K562 (cell line): ENCODE results near the gene AKT3. TPM values are rescaled to one million over a fixed set of nuclear protein-coding genes. Genes with fewer than 3 reads are reported as not detected.

Experiments used
- ATAC-seq: fragments of 200-7000 bp; cut with Tn5 transposase; 3 replicates; pipeline ENCODE4 v1.9.1; 2020; ENCODE audit warnings: moderate library complexity
- BruUV-seq: library from RNA; stranded (reverse); fragments of 400-500 nt; replicated peaks from 2 replicates; lab custom pipeline; 2021; lab: Mats Ljungman, UMichigan
- CTCF ChIA-PET: fragments of 300-600 bp; formaldehyde crosslinking; extraction: SDS; loops from one replicate; lab custom pipeline; 2021; ENCODE audit warnings: low intra/inter-chr PET ratio; lab: Yijun Ruan, JAX
- POLR2A ChIA-PET: fragments of 300-600, 350-650 bp; sonication (Branson Sonifier 250); formaldehyde crosslinking; extraction: SDS; loops from one replicate; lab custom pipeline; 2021; ENCODE audit warnings: antibody characterized with exemption, inconsistent platforms; lab: Yijun Ruan, JAX
- DNase-seq, 4 experiments: peaks; one replicate each; pipeline versions ENCODE4 v3.0.0 to v3.0.0-alpha.2; 2011 to 2018; ENCODE audit warnings: low spot score in 3 of 4, mixed read lengths in 3 of 4; ENCODE audit errors: extremely low read depth in 1 of 4
- FAIRE-seq: peaks from 2 replicates; lab custom pipeline; 2011; peaks lifted over from hg19 to GRCh38; lab: Jason Lieb, UNC
- H2AFZ ChIP-seq: 2 replicates; pipeline ENCODE4 v1.6.0; 2011; ENCODE audit warnings: low read depth, low read length, control low read depth, inconsistent platforms
- H3K27ac ChIP-seq: fragments of 200-600 bp; 3 replicates; pipeline ENCODE4 v1.8.0; 2011; ENCODE audit warnings: low read depth, mild to moderate bottlenecking, control low read depth, inconsistent platforms, low read length, moderate library complexity, mixed read lengths; ENCODE audit errors: extremely low read depth
- H3K27me3 ChIP-seq, 2 experiments: fragments of 300-600 bp in 1 of 2; 2 replicates in 1 of 2; 3 replicates in 1 of 2; pipeline versions ENCODE4 v1.6.0 to v1.8.0; 2011; ENCODE audit warnings: inconsistent platforms in 2 of 2, low read length in 2 of 2, mild to moderate bottlenecking in 1 of 2, mixed read lengths in 1 of 2, moderate library complexity in 1 of 2; ENCODE audit not compliant: control insufficient read depth in 2 of 2, insufficient read depth in 2 of 2
- H3K36me3 ChIP-seq: fragments of 300-600 bp; 3 replicates; pipeline ENCODE4 v1.8.0; 2011; ENCODE audit warnings: mild to moderate bottlenecking, low read length, inconsistent platforms; ENCODE audit not compliant: control insufficient read depth, insufficient read depth
- H3K4me1 ChIP-seq, 2 experiments: fragments of 200-600 bp in 1 of 2; replicated peaks in 1 of 2; 2 replicates in 1 of 2; 3 replicates in 1 of 2; pipeline versions ENCODE4 v1.5.1 to v1.8.0; 2011; ENCODE audit warnings: inconsistent platforms in 2 of 2, low read length in 2 of 2, mild to moderate bottlenecking in 1 of 2, mixed read lengths in 1 of 2, moderate library complexity in 1 of 2; ENCODE audit not compliant: control insufficient read depth in 2 of 2, insufficient read depth in 2 of 2
- H3K4me2 ChIP-seq: 2 replicates; pipeline ENCODE4 v1.6.1; 2011; ENCODE audit warnings: low read length, control low read depth, inconsistent platforms, mixed read lengths; ENCODE audit not compliant: insufficient read depth
- H3K4me3 ChIP-seq: fragments of 200-600 bp; sonication (generic), shearing (Covaris generic); 2 replicates; pipeline ENCODE4 v1.5.1; 2016; ENCODE audit warnings: control low read depth, inconsistent platforms
- H3K79me2 ChIP-seq: fragments of 200-600 bp; 3 replicates; pipeline ENCODE4 v1.8.0; 2011; ENCODE audit warnings: low read length, inconsistent platforms; ENCODE audit not compliant: control insufficient read depth, insufficient read depth
- H3K9ac ChIP-seq, 2 experiments: 2 replicates each; pipeline versions ENCODE4 v1.6.0 to v1.6.1; 2011; ENCODE audit warnings: low read depth in 2 of 2, low read length in 2 of 2, control low read depth in 1 of 2, inconsistent platforms in 1 of 2, mild to moderate bottlenecking in 1 of 2, mixed read lengths in 1 of 2; ENCODE audit not compliant: insufficient read depth in 1 of 2
- H3K9me1 ChIP-seq: one replicate; pipeline ENCODE4 v1.6.0; 2011; ENCODE audit warnings: inconsistent platforms, mild to moderate bottlenecking, low read length, moderate library complexity; ENCODE audit not compliant: control insufficient read depth, insufficient read depth
- H3K9me3 ChIP-seq: replicated peaks from 2 replicates; pipeline ENCODE4 v1.5.1; 2011; ENCODE audit warnings: low read depth, low read length, inconsistent platforms; ENCODE audit not compliant: control insufficient read depth, insufficient read depth
- H4K20me1 ChIP-seq: replicated peaks from 2 replicates; pipeline ENCODE4 v1.6.1; 2011; ENCODE audit warnings: low read length, inconsistent platforms, mixed read lengths; ENCODE audit not compliant: control insufficient read depth, insufficient read depth
- BDP1 ChIP-seq: IDR thresholded peaks from 3 replicates; pipeline ENCODE4 v1.6.1; 2011; ENCODE audit not compliant: insufficient read length, insufficient read depth
- CHD4 ChIP-seq: fragments of 200-600 bp; sonication (generic); IDR thresholded peaks from 3 replicates; pipeline ENCODE4 v1.6.1; 2012; ENCODE audit warnings: low read depth, mild to moderate bottlenecking, mixed read lengths, low read length, inconsistent platforms; ENCODE audit not compliant: insufficient read depth, insufficient replicate concordance, poor library complexity, severe bottlenecking
- COPS2 ChIP-seq: fragments of 450-650 bp; conservative IDR thresholded peaks from 2 replicates; pipeline ENCODE4 v1.6.1; 2016; ENCODE audit warnings: mild to moderate bottlenecking, moderate library complexity
- CREBBP ChIP-seq: IDR thresholded peaks from one replicate; pipeline ENCODE4 v1.6.1; 2012; ENCODE audit warnings: low read depth, mild to moderate bottlenecking, control low read depth, inconsistent platforms, low read length
- ELK1 ChIP-seq: sonication (generic); formaldehyde crosslinking; IDR thresholded peaks from 2 replicates; pipeline ENCODE4 v1.8.1; 2022; ENCODE audit warnings: missing genetic modification reagents
- FOS ChIP-seq: IDR thresholded peaks from 3 replicates; pipeline ENCODE4 v1.6.1; 2011; ENCODE audit not compliant: insufficient read length; ENCODE audit errors: extremely low read depth
- HDAC6 ChIP-seq: IDR thresholded peaks from 2 replicates; pipeline ENCODE4 v1.6.1; 2012; ENCODE audit warnings: low read depth, mild to moderate bottlenecking, control low read depth, inconsistent platforms, low read length, moderate library complexity
- NFE2L1 ChIP-seq: fragments of 450-650 bp; IDR thresholded peaks from 2 replicates; pipeline ENCODE4 v1.6.1; 2016; ENCODE audit warnings: missing genetic modification characterization, low read depth, mild to moderate bottlenecking, missing compliant biosample characterization, moderate library complexity, borderline replicate concordance
- NUFIP1 ChIP-seq: fragments of 450-650 bp; IDR thresholded peaks from 2 replicates; pipeline ENCODE4 v1.6.1; 2018; ENCODE audit not compliant: partially characterized antibody
- PKNOX1 ChIP-seq: fragments of 450-650 bp; IDR thresholded peaks from 2 replicates; pipeline ENCODE4 v1.6.1; 2016
- PTBP1 ChIP-seq: fragments of 200-400 bp; formaldehyde crosslinking; IDR thresholded peaks from 2 replicates; pipeline ENCODE4 v1.6.1; 2017; ENCODE audit warnings: low read depth, low read length
- SMAD4 ChIP-seq: fragments of 250-450 bp; sonication (Bioruptor Pico); conservative IDR thresholded peaks from 2 replicates; pipeline ENCODE4 v1.8.0; 2021; ENCODE audit warnings: inconsistent platforms, mild to moderate bottlenecking, moderate library complexity
- SNRNP70 ChIP-seq: fragments of 200-400 bp; formaldehyde crosslinking; optimal IDR thresholded peaks from 2 replicates; pipeline ENCODE3; 2017; ENCODE audit warnings: low read depth, low read length
- SRSF3 ChIP-seq: fragments of 200-400 bp; formaldehyde crosslinking; IDR thresholded peaks from 2 replicates; pipeline ENCODE4 v1.6.1; 2016; ENCODE audit warnings: mild to moderate bottlenecking, low read length, moderate library complexity; ENCODE audit not compliant: insufficient read depth
- STAT5A ChIP-seq: IDR thresholded peaks from 2 replicates; pipeline ENCODE4 v1.6.1; 2012; ENCODE audit warnings: low read length, inconsistent platforms, borderline replicate concordance
- ZKSCAN3 ChIP-seq: fragments of 250-450 bp; sonication (Bioruptor Pico); IDR thresholded peaks from 2 replicates; pipeline ENCODE4 v1.4.0; 2020
- ZKSCAN8 ChIP-seq: fragments of 200-800 bp; sonication (Bioruptor generic); IDR thresholded peaks from 2 replicates; pipeline ENCODE4 v1.6.1; 2016; ENCODE audit warnings: missing genetic modification characterization, missing compliant biosample characterization
- ZNF561 ChIP-seq: fragments of 450-650 bp; formaldehyde crosslinking; conservative IDR thresholded peaks from 2 replicates; pipeline ENCODE4 v1.4.0; 2020; ENCODE audit warnings: mild to moderate bottlenecking, moderate library complexity
- ZNF780A ChIP-seq: fragments of 250-450 bp; sonication (Bioruptor Pico); IDR thresholded peaks from 2 replicates; pipeline ENCODE4 v1.5.0; 2021; ENCODE audit warnings: mild to moderate bottlenecking
- WGBS: fragments of 100-300 bp; shearing (Covaris generic); methylation state at CpG from one replicate; pipeline ENCODE4 v1.1.6; 2016; ENCODE audit warnings: low coverage, mixed read lengths; ENCODE audit not compliant: insufficient coverage; ENCODE audit errors: missing lambda C conversion rate; 5-methylcytosine and 5-hydroxymethylcytosine counted together
- in situ Hi-C: fragments of 300-500 bp; cut with MboI; formaldehyde crosslinking; loops from 4 replicates; pipeline ENCODE4 v1.15.0; 2018; ENCODE audit warnings: inconsistent platforms, mixed read lengths
- intact Hi-C: fragments of 100-400 bp; cut with micrococcal nuclease; formaldehyde crosslinking; loops from 2 replicates; pipeline ENCODE4 v1.14.2; 2022
- polyA plus RNA-seq, 8 experiments: library from polyadenylated mRNA; depleted of rRNA in 4 of 8; stranded (reverse) in 5 of 8; unstranded in 3 of 8; fragments of >200 nt; fragmentation: Nextera tagmentation in 2 of 8; fragmentation: Illumina TruSeq in 1 of 8; extraction: Ambion mirVana in 2 of 8; extraction: Trizol in 1 of 8; gene quantifications; 2 replicates each; pipeline versions ENCODE4 v1.2.1 to v1.2.3, GENCODE V29; 2011 to 2014; ENCODE audit warnings: inconsistent platforms in 1 of 8, missing spikeins in 1 of 8
- total RNA-seq, 7 experiments: library from RNA; depleted of rRNA in 6 of 7; stranded (reverse); fragments of >200 nt in 6 of 7; fragmentation: Illumina TruSeq in 2 of 7; extraction: Trizol in 2 of 7; gene quantifications; 2 replicates each; pipeline versions ENCODE4 v1.2.1 to v1.2.3, GENCODE V29; 2011 to 2021; ENCODE audit warnings: low replicate concordance in 1 of 7
- TF ChIP-seq, protein P1 (sequence below): fragments of 450-650 bp; IDR thresholded peaks from 2 replicates; pipeline ENCODE4 v1.6.1; 2017; ENCODE audit warnings: antibody characterized with exemption

Gene AKT3
- total and polyA plus RNA-seq, 9 of the 15 experiments (the other 6 are each of a cell fraction or from before 2014, with no cell fraction given) = 0.04 to 0.54 (median 0.18) TPM; not detected in 1

DNA sequence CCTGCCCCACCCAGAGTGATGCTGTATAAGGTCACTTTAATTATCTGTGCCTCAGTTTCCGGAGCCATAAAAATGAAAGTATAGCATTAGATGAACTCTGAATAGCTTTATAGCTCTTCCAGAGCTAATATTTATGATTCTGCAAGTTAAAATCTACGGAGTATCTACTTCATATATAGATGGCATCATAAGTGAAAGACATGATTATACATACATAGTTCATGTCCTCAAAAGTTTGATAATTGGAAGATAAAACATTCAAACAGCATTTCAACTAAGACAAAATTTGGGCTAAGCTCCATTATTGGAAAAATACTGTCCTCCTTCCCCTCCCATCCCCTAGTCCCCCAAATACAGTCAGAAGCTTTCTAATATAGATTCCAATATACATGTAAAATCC, 4.2 kb downstream of the AKT3 start (continued):
- TF ChIP-seq, protein P1, sequence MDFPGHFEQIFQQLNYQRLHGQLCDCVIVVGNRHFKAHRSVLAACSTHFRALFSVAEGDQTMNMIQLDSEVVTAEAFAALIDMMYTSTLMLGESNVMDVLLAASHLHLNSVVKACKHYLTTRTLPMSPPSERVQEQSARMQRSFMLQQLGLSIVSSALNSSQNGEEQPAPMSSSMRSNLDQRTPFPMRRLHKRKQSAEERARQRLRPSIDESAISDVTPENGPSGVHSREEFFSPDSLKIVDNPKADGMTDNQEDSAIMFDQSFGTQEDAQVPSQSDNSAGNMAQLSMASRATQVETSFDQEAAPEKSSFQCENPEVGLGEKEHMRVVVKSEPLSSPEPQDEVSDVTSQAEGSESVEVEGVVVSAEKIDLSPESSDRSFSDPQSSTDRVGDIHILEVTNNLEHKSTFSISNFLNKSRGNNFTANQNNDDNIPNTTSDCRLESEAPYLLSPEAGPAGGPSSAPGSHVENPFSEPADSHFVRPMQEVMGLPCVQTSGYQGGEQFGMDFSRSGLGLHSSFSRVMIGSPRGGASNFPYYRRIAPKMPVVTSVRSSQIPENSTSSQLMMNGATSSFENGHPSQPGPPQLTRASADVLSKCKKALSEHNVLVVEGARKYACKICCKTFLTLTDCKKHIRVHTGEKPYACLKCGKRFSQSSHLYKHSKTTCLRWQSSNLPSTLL = no peak
- TF ChIP-seq ZNF561 (CRISPR knock-in tag) = no peak
- no peak for TF ChIP-seq CREBBP
- no peak for TF ChIP-seq NFE2L1 (tag)
- no peak for TF ChIP-seq ZKSCAN8 (CRISPR knock-in tag)
- no peak for TF ChIP-seq NUFIP1
- no peak for TF ChIP-seq BDP1
- TF ChIP-seq ZNF780A (CRISPR knock-in tag) = no peak

DNA sequence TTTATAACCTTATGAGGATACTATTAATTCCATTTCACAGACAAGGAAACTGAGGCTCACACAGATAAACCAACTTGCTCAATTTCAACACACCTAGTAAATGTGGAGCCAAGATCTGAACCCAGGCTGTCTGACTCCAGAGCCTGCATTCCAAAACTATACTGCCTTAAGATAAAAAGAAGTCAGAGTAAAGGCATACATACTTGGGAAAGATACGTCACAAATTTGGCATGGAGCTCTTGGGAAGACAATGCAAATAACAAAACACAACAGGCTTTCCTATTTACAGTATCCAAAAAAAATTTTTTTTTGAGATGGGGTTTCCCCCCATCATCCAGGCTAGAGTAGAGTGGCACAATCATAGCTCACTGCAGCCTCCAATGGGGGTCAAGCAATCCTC, 5.9 kb downstream of the AKT3 start:
- no TSS peak for BruUV-seq
- H3K79me2 ChIP-seq = no peaks in the 10 kb centered on the region
- no peak overlapping the region for H3K9ac ChIP-seq
- peaks cover 4 to 6% of the 10 kb centered on the region in 2 experiments; a peak in 3 of 5 replicates for H3K27me3 ChIP-seq
- H3K4me1 ChIP-seq = peaks cover 0 to 4% of the 10 kb centered on the region in 2 experiments; a peak in 1 of 5 replicates
- H4K20me1 ChIP-seq = no peaks in the 10 kb centered on the region
- FAIRE-seq = no peak
- no peaks in the 10 kb centered on the region for H3K36me3 ChIP-seq
- intact Hi-C loops = no loop called here
- TF ChIP-seq FOS = no peak
- no peak for TF ChIP-seq HDAC6
- no peak for TF ChIP-seq SMAD4 (CRISPR knock-in tag)
- no peak for TF ChIP-seq ELK1 (CRISPR knock-in tag)
- TF ChIP-seq CHD4 = no peak
- no peak for TF ChIP-seq PTBP1
- no peak for TF ChIP-seq SNRNP70
- TF ChIP-seq ZKSCAN3 (CRISPR knock-in tag) = no peak
- no peak for TF ChIP-seq SRSF3
- no peak for TF ChIP-seq COPS2
- TF ChIP-seq STAT5A = no peak
- no peak for TF ChIP-seq PKNOX1
- H3K9me3 ChIP-seq = no peaks in the 10 kb centered on the region
- ChIA-PET POLR2A (interaction anchor here (1.1 kb wide), 1 partner anchor 21 kb away, joined by 3 read pairs; no protein-coding TSS in a partner anchor), CTCF (no interaction called here)
- 0% methylated on average over 1 of the region's 1 CpG for WGBS
- H2AFZ ChIP-seq = no peak overlapping the region
- H3K4me3 ChIP-seq = no peak overlapping the region
- no peak for DNase-seq
- no peak overlapping the region for H3K4me2 ChIP-seq
- no peak for ATAC-seq
- no peak overlapping the region for H3K27ac ChIP-seq
- in situ Hi-C loops = no loop called here
- no peaks in the 10 kb centered on the region for H3K9me1 ChIP-seq
